H9 (cell line): ENCODE results near the gene THSD4. TPM values are rescaled to one million over a fixed set of nuclear protein-coding genes. Genes with fewer than 3 reads are reported as not detected.

Experiments
- DNase-seq: peaks from one replicate; pipeline ENCODE4 v3.0.0-alpha.2; 2017
- H2AFZ ChIP-seq: one replicate; pipeline ENCODE4 v1.6.1; 2013; ENCODE audit warnings: mild to moderate bottlenecking, low read length, control low read depth, moderate library complexity
- H2AK5ac ChIP-seq: 2 replicates; pipeline ENCODE4 v1.6.1; 2013; ENCODE audit warnings: low read length, control low read depth, mixed read lengths; ENCODE audit not compliant: insufficient read length
- H2BK120ac ChIP-seq: one replicate; pipeline ENCODE4 v1.6.1; 2013; ENCODE audit warnings: low read depth, mild to moderate bottlenecking, low read length, control low read depth, inconsistent platforms; ENCODE audit not compliant: poor library complexity, severe bottlenecking
- H2BK12ac ChIP-seq: 2 replicates; pipeline ENCODE4 v1.6.1; 2013; ENCODE audit warnings: low read length, control low read depth, mixed read lengths, low read depth; ENCODE audit not compliant: insufficient read length
- H2BK15ac ChIP-seq: 2 replicates; pipeline ENCODE4 v1.6.1; 2013; ENCODE audit warnings: low read depth, low read length, control low read depth
- H2BK20ac ChIP-seq: one replicate; pipeline ENCODE4 v1.6.1; 2013; ENCODE audit warnings: low read depth, mild to moderate bottlenecking, low read length, control low read depth, inconsistent platforms; ENCODE audit not compliant: poor library complexity, severe bottlenecking
- H2BK5ac ChIP-seq: 2 replicates; pipeline ENCODE4 v1.6.1; 2013; ENCODE audit warnings: low read length, control low read depth, mixed read lengths; ENCODE audit not compliant: insufficient read length
- H3K14ac ChIP-seq: 2 replicates; pipeline ENCODE4 v1.6.1; 2013; ENCODE audit warnings: low read length, control low read depth; ENCODE audit not compliant: insufficient read depth
- H3K18ac ChIP-seq: 2 replicates; pipeline ENCODE4 v1.6.1; 2013; ENCODE audit warnings: low read depth, mild to moderate bottlenecking, mixed read lengths, low read length, control low read depth; ENCODE audit not compliant: insufficient read length
- H3K23ac ChIP-seq: 2 replicates; pipeline ENCODE4 v1.6.1; 2013; ENCODE audit warnings: low read length, control low read depth, mixed read lengths, low read depth; ENCODE audit not compliant: insufficient read length
- H3K23me2 ChIP-seq: 2 replicates; pipeline ENCODE4 v1.6.1; 2013; ENCODE audit warnings: low read depth, mild to moderate bottlenecking, mixed read lengths, low read length, control low read depth; ENCODE audit not compliant: insufficient read length, poor library complexity, severe bottlenecking
- H3K27ac ChIP-seq: 2 replicates; pipeline ENCODE4 v1.5.1; 2013; ENCODE audit warnings: low read length, control low read depth, mixed read lengths, low read depth; ENCODE audit not compliant: insufficient read length
- H3K27me3 ChIP-seq: 2 replicates; pipeline ENCODE4 v1.6.1; 2013; ENCODE audit warnings: low read length, control low read depth, inconsistent platforms; ENCODE audit not compliant: insufficient read depth
- H3K4ac ChIP-seq: 2 replicates; pipeline ENCODE4 v1.6.1; 2013; ENCODE audit warnings: low read depth, mild to moderate bottlenecking, control low read depth, inconsistent platforms, low read length, moderate library complexity
- H3K4me1 ChIP-seq: 2 replicates; pipeline ENCODE4 v1.6.1; 2013; ENCODE audit warnings: low read length, control low read depth, inconsistent platforms; ENCODE audit not compliant: insufficient read depth
- H3K4me2 ChIP-seq: 2 replicates; pipeline ENCODE4 v1.6.1; 2013; ENCODE audit warnings: low read length, control low read depth, mixed read lengths; ENCODE audit not compliant: insufficient read length, insufficient read depth
- H3K56ac ChIP-seq: 2 replicates; pipeline ENCODE4 v1.6.1; 2013; ENCODE audit warnings: low read depth, mild to moderate bottlenecking, mixed read lengths, low read length, control low read depth; ENCODE audit not compliant: insufficient read length
- H3K79me1 ChIP-seq: 2 replicates; pipeline ENCODE4 v1.6.1; 2013; ENCODE audit warnings: low read depth, mild to moderate bottlenecking, moderate library complexity, low read length, control low read depth, inconsistent platforms; ENCODE audit not compliant: insufficient read depth, poor library complexity, severe bottlenecking
- H3K79me2 ChIP-seq: 2 replicates; pipeline ENCODE4 v1.6.1; 2013; ENCODE audit warnings: low read length, control low read depth, inconsistent platforms; ENCODE audit not compliant: insufficient read depth
- H3K9ac ChIP-seq: 2 replicates; pipeline ENCODE4 v1.6.1; 2013; ENCODE audit warnings: low read length, control low read depth, mixed read lengths; ENCODE audit not compliant: insufficient read length; ENCODE audit errors: extremely low read depth
- H3K9me3 ChIP-seq: one replicate; pipeline ENCODE4 v1.6.1; 2013; ENCODE audit warnings: low read depth, low read length, inconsistent platforms; ENCODE audit not compliant: control insufficient read depth
- H3T11ph ChIP-seq: one replicate; pipeline ENCODE4 v1.6.1; 2013; ENCODE audit warnings: mild to moderate bottlenecking, low read length, control low read depth, inconsistent platforms
- H4K20me1 ChIP-seq: one replicate; pipeline ENCODE4 v1.6.1; 2013; ENCODE audit not compliant: control insufficient read depth, insufficient read length, insufficient read depth
- H4K5ac ChIP-seq: 2 replicates; pipeline ENCODE4 v1.6.1; 2013; ENCODE audit warnings: low read depth, mild to moderate bottlenecking, mixed read lengths, low read length, control low read depth; ENCODE audit not compliant: insufficient read length
- H4K8ac ChIP-seq: replicated peaks from 2 replicates; pipeline ENCODE4 v1.6.1; 2013; ENCODE audit warnings: low read length, control low read depth, mixed read lengths, low read depth; ENCODE audit not compliant: insufficient read length
- H4K91ac ChIP-seq: 2 replicates; pipeline ENCODE4 v1.6.1; 2013; ENCODE audit warnings: low read depth, mild to moderate bottlenecking, moderate library complexity, mixed read lengths, low read length, control low read depth; ENCODE audit not compliant: insufficient read length
- H3K27ac Mint-ChIP-seq, 3 experiments: 2 replicates in 2 of 3; 3 replicates in 1 of 3; pipeline ENCODE4 v1.8.0; 2020 to 2021; ENCODE audit warnings: mixed read lengths in 3 of 3, mild to moderate bottlenecking in 1 of 3, moderate library complexity in 1 of 3
- H3K27me3 Mint-ChIP-seq: 2 replicates; pipeline ENCODE4 v1.8.0; 2021; ENCODE audit warnings: low read depth, mild to moderate bottlenecking, moderate library complexity, mixed read lengths
- H3K36me3 Mint-ChIP-seq, 3 experiments: 2 replicates in 2 of 3; 3 replicates in 1 of 3; pipeline ENCODE4 v1.8.0; 2020 to 2021; ENCODE audit warnings: low read depth in 3 of 3, mixed read lengths in 3 of 3; ENCODE audit not compliant: insufficient read depth in 1 of 3
- H3K4me1 Mint-ChIP-seq, 2 experiments: 2 replicates each; pipeline ENCODE4 v1.8.0; 2020; ENCODE audit warnings: mixed read lengths in 2 of 2
- H3K4me3 Mint-ChIP-seq, 2 experiments: 2 replicates in 1 of 2; 3 replicates in 1 of 2; pipeline ENCODE4 v1.8.0; 2020 to 2021; ENCODE audit warnings: mild to moderate bottlenecking in 2 of 2, mixed read lengths in 2 of 2, moderate library complexity in 1 of 2
- H3K9me3 Mint-ChIP-seq, 2 experiments: 2 replicates in 1 of 2; 3 replicates in 1 of 2; pipeline ENCODE4 v1.8.0; 2020; ENCODE audit warnings: mild to moderate bottlenecking in 2 of 2, mixed read lengths in 2 of 2, moderate library complexity in 1 of 2
- CTCF ChIP-seq: fragments of 200-600 bp; sonication (generic); conservative IDR thresholded peaks from 3 replicates; pipeline ENCODE4 v1.8.0; 2021; ENCODE audit warnings: antibody characterized with exemption, mild to moderate bottlenecking
- WGBS: extraction: QIAGEN DNeasy Blood & Tissue Kit; methylation state at CpG from one replicate; pipeline ENCODE4 v1.1.7; 2013; ENCODE audit warnings: missing lambda C conversion rate, low lambda C conversion rate, mixed read lengths; ENCODE audit not compliant: insufficient read length; ENCODE audit errors: extremely low coverage; 5-methylcytosine and 5-hydroxymethylcytosine counted together
- total RNA-seq: library from RNA; stranded (reverse); gene quantifications from 2 replicates; pipeline ENCODE4 v1.2.1, GENCODE V29; 2021

The THSD4 gene
- total RNA-seq, 1 experiment from 2014 or later: 5.5 TPM

GRCh38 chr15:71791975-71792374 is 676.7 kb downstream of the THSD4 start:
- Histone ChIP-seq H2BK20ac (no peak overlapping the region), H4K5ac (no peak overlapping the region), H3K27ac (no peak overlapping the region), H3K23ac (no peak overlapping the region), H2BK12ac (no peak overlapping the region), H4K20me1 (no peaks in the 10 kb centered on the region), H3K23me2 (no peaks in the 10 kb centered on the region), H3T11ph (no peak overlapping the region), H3K9me3 (no peaks in the 10 kb centered on the region), H2AK5ac (no peak overlapping the region), H3K18ac (no peak overlapping the region), H3K79me1 (no peaks in the 10 kb centered on the region), H2AFZ (no peak overlapping the region), H2BK120ac (no peak overlapping the region), H3K4ac (no peak overlapping the region), H3K4me2 (no peak overlapping the region), H4K8ac (no peak overlapping the region), H3K27me3 (no peaks in the 10 kb centered on the region), H4K91ac (no peak overlapping the region), H3K14ac (no peak overlapping the region), H3K56ac (no peak overlapping the region), H3K79me2 (no peaks in the 10 kb centered on the region; the same call in 1 of the 2 replicates), H2BK5ac (no peak overlapping the region), H3K9ac (no peak overlapping the region), H2BK15ac (no peak overlapping the region), H3K4me1 (no peaks in the 10 kb centered on the region)
- Mint-ChIP-seq H3K4me3 (no peak overlapping the region), H3K9me3 (no peaks in the 10 kb centered on the region), H3K27me3 (no peaks in the 10 kb centered on the region), H3K4me1 (no peaks in the 10 kb centered on the region), H3K36me3 (no peaks in the 10 kb centered on the region; a peak in 1 of 7 replicates), H3K27ac (no peak overlapping the region; a peak in 1 of 7 replicates)
- WGBS: no CpG with 5 or more reads among the region's 7 CpGs
- DNase-seq: no peak
- TF ChIP-seq CTCF: no peak
